Stimulated activated CD4-positive, alpha-beta T cell treated with anti-CD3 and anti-CD28 coated beads, Interleukin-12 subunit alpha, Interleukin-12 subunit beta, amount 100 ng/mL, for 48 hours (primary cell): Measurements from ENCODE around the gene PTEN.
"Not testable (repeated sequence)": the region's sequence is repeated elsewhere in the genome, so short reads cannot be mapped to it uniquely, and the experiment has no call there.

Experiments used
- DNase-seq, 3 donors: peaks; one replicate each; pipeline ENCODE4 v3.0.0-alpha.2; 2020; ENCODE audit warnings: low read depth in 2 of 3, low spot score in 1 of 3

PTEN gene

DNA sequence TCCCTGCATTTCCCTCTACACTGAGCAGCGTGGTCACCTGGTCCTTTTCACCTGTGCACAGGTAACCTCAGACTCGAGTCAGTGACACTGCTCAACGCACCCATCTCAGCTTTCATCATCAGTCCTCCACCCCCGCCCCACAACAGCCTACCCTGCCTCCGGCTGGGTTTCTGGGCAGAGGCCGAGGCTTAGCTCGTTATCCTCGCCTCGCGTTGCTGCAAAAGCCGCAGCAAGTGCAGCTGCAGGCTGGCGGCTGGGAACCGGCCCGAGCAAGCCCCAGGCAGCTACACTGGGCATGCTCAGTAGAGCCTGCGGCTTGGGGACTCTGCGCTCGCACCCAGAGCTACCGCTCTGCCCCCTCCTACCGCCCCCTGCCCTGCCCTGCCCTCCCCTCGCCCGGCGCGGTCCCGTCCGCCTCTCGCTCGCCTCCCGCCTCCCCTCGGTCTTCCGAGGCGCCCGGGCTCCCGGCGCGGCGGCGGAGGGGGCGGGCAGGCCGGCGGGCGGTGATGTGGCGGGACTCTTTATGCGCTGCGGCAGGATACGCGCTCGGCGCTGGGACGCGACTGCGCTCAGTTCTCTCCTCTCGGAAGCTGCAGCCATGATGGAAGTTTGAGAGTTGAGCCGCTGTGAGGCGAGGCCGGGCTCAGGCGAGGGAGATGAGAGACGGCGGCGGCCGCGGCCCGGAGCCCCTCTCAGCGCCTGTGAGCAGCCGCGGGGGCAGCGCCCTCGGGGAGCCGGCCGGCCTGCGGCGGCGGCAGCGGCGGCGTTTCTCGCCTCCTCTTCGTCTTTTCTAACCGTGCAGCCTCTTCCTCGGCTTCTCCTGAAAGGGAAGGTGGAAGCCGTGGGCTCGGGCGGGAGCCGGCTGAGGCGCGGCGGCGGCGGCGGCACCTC lies at the start of gene PTEN, which contains the start of gene KLLN:
Gene PTEN, plus strand, starts transcription at position 573 of the 891 bp plus-strand sequence. CDS start 845 bp downstream, outside the sequence.
Gene KLLN, minus strand, starts transcription at position 481 of the 891 bp plus-strand sequence. CDS start 1,046 bp downstream, outside the sequence.
- peak; percentile 68 to 79 (median 70) for DNase-seq

DNA sequence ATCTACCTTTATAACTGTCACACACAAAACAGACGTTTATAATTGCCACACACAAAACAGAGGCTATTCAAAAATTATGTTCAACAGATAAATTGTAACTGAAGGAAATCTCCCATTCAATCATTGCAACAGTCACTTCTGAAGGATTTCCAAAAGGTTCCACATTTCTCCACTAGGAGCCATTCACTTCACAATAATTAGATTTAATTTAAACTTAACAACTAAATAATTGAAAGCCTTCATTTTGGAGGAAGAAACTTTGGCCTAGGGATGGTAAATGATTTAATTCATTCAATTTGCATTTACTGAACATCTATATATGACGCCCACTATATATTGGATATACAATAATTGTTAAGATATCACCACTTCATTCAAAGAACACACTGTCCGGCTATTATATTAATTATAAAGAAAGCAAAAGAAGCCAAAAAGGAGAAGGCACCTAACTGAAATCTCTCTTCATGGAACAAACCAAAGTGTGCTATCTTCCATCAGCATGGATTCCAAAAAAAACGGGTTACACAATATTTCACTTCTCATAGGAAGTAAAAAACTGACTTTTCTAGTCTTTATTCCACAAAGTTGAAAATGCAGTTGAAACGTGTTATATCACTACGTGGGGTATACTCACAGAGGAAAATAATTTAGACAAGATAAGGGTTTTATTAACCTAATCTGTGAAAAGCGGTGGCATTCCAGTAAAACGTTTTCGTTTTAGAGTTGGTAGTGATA lies 47.1 kb upstream of the PTEN start:
- no peak for DNase-seq

DNA sequence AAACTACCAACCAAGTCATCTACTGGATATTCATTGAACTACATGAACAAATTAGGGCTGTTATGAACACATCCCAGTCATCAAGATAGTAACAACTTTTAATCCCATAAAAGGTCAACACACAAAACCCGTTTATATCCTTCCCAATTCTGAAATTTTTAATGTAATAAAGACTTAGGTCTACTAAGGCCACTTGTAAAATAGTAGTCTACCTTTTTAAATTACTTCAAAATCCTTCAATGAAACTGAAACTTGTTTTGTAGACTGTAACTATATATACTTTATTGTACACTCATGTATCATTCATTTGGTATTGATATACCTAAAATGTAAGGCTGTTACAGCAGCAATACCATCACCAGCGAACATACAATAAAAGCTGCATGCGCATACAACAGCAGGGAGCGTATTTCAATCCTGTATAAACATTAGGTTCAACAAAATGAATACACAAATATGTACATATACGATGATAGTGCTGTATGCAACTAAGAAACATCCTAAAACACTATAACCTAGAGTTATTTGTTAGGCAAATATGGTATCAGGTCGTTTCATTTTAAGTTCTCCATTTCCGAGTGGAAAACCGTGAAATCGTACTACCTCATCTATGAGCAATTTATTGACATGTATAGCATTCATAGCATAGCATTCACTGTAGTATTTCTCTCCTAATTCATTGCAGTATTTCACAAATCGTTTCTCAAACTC lies 46.4 kb upstream of the PTEN start:
- no peak for DNase-seq

DNA sequence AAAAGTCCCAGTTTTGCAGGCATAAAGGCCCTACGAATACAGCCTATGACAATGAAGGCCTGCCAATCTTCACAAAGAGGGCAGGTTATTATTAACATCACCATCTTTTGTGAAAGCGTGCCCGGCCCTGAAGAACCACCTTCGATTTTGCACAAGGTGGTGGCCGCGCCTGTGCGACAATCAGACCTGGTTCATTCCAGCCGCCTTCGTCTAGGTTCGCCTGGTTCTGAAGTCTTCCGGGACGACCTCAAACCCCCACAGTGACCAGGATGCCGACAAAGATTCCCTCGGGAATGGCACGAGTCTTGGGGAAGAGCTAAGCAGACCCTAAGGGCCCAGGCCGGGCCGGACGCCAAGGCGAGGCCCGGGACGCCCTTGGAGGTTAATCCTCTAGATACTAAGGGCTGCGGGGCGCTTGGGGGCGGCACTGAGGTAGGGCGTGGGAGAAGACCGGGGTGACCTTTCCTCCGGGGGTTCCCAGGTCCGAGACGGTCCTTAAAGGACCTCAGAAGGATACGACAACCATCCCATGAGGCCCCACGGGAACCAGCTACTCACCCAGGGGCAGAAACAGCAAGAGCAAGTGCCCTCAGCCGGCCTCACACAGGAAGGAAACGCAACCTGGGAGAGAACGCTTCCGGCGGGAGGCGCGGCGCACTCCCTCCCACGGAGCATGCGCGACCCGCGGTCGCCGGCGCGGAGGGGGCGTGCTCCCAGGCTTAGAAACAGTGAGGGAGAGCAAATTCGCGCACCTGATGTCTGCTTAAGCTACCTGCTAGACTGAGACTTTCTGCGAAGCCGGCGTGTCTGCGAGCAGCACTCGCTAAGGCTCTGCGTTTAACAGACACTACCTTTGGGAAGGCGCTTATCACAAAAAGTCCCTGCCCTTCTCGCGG lies 45.6 kb upstream of the PTEN start, which contains the start of gene ATAD1:
Gene ATAD1, minus strand, starts transcription at position 618 of the 896 bp plus-strand sequence. CDS start 3,627 bp downstream, outside the sequence.
- peak; percentile 70 to 81 (median 81) for DNase-seq

DNA sequence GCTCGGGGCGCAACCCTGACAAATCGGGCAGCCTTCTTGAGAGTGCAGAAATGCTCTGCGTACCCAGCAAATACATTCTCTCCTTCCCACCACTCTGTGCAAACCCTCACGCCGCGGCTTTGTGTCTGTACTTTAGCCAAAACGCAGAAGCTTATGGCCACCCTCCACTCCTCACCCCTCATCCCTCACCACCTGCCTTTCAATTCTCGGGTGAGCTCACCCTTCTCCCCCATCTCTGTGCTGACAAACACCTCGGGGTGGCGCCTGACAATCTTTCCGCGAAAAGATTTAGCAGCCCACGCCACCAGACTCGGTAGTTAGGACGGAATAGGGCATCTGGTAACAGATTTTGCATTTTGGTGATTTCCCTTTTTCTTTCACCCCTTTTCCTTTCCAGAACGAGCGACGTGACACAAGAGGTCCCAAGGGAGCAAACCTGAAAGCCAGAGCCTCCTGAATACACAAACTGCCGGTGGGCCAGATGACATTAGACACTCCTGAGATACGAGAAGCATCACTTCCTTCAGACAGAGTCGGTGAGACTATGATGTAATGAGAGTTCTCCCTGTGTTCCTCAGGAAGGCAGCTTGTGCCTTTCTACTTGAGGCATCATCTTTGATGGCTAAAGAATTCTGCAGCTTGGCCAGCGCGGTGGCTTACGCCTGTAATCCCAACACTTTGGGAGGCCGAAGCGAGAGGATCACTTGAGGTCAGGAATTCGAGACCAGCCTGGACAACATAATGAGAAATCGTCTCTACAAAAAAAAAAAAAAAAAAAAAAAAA lies 44.7 kb upstream of the PTEN start:
- DNase-seq = peak; percentile 43 to 60 (median 51)

DNA sequence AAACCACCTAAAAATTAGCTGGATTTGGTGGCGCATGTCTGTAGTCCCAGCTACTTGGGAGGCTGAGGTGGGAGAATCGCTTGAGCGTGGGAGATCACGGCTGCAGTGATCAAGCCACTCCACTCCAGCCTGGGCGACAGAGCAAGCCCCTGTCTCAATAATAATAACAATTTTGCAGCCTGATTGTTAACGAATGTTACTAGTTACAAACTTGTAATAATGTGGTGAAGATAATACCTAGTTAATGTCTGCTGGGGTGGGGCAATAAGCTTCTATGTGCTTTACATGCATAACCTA lies 44.2 kb upstream of the PTEN start:
- no peak for DNase-seq

DNA sequence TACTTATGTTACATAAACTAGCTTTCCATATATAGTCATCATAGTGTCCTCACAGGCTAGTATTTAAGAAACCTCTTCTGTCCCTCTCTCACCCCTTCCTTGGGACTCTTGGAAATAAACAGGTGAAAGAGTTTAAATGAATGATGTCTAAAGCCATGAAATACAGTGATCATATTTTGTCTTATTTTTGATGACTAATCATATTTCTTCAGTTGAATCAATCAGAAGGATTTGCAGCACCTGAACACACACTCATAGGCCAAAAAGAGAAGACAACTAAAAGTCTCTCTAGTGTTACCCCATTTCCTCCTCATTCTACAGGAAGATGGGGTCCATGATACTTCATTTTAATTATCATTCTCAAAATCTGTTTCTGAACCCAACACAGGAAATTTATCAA lies 36.8 kb upstream of the PTEN start:
- DNase-seq = no peak

DNA sequence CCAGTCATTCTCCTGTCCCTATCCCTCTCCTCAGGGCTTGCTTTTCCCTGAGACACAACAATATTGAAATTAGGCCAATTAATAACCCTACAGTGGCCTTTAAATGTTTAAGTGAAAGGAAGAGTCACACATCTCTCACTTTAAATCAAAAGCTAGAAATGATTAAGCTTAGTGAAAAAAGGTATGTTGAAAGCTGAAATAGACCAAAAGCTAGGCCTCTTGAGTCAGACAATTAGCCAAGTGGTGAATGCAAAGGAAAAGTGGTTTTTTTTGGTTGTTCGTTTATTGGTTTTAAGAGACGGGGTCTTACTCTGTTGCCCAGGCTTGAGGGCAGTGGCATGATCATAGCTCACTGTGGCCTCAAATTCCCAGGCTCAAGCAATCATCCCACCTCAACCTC lies 35.7 kb upstream of the PTEN start:
- DNase-seq = no peak

DNA sequence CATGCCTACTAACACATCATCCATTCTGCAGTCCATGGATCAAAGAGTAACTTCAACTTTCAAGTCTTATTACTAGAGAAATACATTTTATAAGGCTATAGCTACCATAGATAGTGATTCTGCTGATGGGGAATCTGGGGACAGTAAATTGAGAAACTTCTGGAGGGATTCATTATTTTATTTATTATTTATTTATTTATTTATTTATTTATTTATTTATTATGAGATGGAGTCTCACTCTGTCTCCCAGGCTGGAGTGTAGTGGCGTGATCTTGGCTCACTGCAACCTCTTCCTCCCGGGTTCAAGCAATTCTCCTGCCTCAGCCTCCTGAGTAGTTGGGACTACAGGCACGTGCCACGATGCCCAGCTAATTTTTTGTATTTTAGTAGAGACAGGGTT lies 34.4 kb upstream of the PTEN start:
- not testable (repeated sequence) for DNase-seq

DNA sequence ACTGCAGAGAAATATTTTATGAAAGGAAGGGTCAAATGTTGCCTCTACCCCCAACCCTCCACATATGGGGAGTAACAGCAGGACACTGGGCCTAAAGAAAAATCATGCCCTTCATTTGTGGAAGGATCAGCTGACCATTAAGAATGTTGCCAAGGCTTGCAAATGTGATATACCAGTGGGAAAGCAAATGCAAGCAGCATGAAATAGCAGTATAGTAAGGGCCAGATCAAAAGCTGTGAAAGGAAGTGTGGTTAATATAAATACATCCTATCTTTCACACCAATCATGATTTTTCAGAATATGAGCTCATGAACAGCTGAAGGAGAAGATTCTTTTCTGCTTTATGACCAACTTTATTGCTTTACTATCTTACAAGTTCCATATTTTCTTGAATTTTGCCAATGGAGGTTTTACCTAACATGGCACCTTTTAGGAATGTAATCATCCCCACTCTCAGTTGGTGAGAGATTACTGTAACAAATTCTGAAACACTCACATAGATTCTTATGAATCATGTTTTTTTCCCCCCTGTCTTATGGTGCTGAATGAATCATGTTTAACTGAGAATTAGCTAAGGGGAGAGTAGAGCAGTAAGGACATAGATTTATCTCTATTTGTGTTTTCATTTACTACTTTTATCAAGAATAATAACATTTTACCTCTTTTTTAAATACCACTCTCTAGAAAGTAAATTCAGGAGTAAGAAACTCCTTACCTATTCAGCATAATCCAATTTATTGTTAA lies 33.3 kb upstream of the PTEN start:
- DNase-seq = no peak

DNA sequence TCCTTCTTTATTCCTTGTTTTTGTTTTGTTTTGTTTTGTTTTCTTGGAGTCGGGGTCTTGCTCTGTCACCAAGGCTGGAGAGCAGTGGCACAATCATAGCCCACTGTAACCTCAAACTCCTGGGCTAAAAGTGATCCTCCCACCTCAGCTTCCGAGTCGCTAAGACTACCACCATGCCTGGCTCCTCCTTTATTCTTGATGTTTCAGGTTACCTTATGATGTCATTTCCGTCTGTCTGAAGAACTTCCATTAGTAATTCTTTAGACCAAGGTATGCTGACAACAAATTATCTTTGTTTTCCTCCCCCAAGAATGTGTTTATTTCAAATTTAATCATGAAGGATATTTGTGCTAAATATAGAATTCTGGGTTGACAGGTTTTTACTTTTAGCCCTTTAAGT lies 27.3 kb upstream of the PTEN start:
- no peak for DNase-seq

DNA sequence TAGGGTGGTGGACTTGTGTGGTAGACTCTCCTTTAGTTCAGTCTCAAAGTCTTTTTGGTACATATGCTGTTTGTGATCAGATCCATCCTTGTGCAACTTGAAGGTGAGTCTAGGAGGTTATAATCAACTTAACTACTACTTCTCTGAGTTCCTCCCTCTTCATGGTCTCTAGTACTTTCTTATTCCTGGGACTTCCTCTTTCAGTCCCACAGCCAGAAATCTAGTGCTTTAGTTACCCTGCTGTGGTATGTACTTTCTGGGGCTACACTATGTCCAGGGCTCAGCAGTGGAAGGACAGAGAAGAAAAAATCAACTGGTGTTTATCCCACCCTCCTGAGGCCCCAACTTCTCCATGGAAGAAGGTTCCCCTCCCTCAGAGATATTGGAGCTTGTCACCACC lies 26.0 kb upstream of the PTEN start:
- no peak for DNase-seq

DNA sequence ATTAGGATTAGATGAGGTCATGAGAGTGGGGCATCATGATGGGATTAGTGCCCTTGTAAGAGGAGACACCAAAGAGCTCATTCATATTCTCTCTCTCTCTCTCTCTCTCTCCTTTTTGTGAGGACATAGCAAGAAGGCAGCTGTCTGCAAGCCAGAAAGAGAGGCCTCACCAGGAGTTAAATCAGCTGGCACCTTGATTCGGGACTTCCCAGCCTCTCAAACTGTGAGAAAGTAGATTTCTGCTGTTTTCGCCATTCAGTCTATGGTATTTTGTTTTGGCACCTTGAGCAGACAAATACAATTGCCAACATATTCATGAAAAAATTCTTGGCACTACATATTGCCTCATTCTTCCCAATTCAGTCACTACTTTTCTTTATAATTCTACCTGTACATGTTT lies 24.8 kb upstream of the PTEN start:
- DNase-seq = no peak

DNA sequence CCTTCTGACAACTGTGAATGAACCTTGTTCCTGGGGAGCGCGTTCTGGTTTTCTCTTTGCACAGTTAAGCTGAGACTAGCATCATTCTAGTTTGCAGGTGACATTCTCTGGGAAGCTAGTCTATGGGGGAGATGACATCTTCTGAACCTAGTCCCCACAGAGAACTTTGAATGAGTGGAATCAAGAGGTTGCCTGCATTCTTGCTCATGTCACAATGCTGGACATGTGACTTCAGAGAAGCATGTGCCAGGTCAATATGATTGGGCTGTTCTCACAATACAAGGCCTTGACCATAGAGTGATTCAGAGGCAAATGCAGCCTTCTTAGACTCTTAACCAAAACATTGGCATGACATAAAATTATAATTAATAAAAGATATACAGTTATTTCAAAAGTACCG lies 22.2 kb upstream of the PTEN start:
- no peak for DNase-seq

DNA sequence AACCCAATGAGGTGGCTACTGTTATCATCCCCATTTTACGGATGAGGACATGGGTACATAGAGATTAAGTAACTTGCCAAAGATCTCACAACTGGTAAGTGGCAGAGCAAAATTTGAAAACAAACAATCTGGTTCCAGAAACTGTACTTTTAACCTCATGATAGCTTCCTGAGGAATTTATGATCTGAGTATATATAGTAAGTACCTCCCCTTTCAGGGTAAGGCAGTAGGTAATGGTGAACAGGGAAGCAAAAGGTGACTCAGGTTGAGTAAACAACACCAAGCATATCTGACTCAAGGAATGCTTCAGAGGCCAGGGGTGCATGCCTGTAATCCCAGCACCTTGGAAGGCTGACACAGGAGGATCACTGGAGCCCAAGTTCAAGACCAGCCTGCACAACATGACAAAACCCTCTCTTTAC lies 21.2 kb upstream of the PTEN start:
- no peak for DNase-seq

DNA sequence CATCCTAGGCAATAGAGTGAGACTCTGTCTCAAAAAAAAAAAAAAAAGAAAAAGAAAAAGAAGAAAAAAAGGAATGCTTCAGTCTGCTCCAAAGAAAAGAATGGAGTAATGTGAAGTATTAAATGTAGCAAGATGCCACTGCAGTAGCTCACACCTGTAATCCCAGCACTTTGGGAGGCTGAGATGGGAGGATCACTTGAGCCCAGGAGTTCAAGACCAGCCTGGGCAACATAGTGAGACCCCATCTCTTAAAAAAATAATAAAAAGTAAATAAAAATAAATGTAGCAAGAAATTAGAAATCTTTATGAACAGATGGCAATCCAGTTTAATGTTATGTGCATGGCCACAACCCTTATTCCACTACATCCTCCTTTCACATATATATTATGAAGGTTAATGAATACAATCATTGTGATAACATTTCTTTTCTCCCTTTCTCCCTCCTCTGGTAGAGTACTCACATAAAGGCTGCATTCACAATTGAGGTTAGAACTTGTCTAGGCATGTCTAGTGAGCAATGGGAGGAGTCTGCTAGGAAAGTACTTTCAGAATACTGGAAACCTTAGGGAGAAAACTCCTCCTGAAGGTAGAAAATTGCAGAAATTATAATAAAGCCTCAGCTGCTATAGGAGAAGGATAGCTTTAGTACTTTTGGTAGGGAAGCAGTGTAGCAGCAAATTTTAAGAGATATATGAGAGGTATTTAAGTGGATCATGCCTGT lies 20.5 kb upstream of the PTEN start:
- DNase-seq = no peak

DNA sequence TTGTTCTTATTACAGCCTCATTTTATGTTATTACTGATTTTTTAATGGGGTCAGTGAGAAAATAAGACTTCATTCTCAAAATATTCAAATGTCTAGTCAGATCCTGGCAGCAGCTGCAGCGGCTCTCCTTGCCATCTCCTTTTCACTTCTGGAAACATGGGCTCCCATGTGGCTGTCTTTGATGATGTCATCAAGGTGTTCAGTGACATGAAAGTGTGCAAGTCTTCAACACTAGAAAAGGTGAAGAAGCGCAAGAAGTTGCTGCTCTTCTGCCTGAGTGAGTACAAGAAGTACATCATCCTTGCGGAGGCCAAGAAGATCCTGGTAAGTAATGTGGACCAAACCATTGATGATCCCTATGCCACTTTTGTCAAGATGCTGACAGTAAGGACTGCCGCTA lies 19.7 kb upstream of the PTEN start:
- DNase-seq = no peak

DNA sequence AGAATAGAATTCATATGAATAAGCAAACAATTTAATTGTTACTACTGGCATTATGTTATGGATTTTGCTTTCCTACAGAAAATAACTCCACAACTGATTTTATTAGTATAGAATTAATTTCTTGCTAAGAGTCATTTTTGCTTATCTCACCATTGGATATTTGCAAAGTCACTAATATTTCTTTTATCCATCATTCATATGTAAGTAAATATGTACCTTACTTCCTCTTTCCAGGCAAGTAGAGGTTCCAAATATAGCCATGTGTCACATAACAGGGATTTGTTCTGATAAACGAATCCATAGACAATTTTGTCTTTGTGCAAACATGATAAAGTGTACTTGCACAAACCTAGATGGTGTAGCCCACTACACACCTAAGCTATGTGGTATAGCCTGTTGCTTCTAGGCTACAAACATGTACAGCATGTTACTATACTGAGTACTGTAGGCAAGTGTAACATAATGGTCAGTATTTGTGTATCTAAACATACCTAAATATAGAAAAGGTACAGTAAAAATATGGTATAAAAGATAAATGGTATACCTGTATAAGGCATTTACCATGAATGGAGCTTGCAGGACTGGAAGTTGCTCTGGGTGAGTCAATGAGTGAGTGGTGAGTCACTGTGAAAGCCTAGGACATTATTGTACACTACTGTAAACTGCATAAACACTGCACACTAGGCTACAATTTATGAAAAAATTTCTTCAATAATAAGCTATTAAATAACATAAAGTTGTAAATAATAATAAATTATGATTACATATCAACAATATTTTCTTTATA lies 18.4 kb upstream of the PTEN start:
- DNase-seq = no peak
